CD4-positive, CD25-positive, alpha-beta regulatory T cell (primary cell): ENCODE results near the gene SHC1. TPM values are rescaled to one million over a fixed set of nuclear protein-coding genes. Genes with fewer than 3 reads are reported as not detected.

Source experiments
- ATAC-seq, 2 donors: fragments of 150-1000 bp; cut with Tn5 transposase; one replicate each; pipeline ENCODE4 v1.10.0; 2021; ENCODE audit warnings: low read depth in 2 of 2, moderate number of reproducible peaks in 2 of 2, moderate library complexity in 1 of 2
- DNase-seq, 3 donors: peaks; one replicate each; pipeline versions ENCODE4 v3.0.0 to v3.0.0-alpha.2; 2012 to 2022; ENCODE audit warnings: mixed read lengths in 1 of 3
- H3K27ac ChIP-seq: one replicate; pipeline ENCODE4 v1.7.0; 2013; ENCODE audit warnings: mild to moderate bottlenecking, low read length; ENCODE audit not compliant: insufficient read depth, poor library complexity, severe bottlenecking
- H3K27me3 ChIP-seq: one replicate; pipeline ENCODE4 v1.7.0; 2013; ENCODE audit warnings: low read length; ENCODE audit not compliant: control insufficient read depth, insufficient read depth
- H3K36me3 ChIP-seq: one replicate; pipeline ENCODE4 v1.7.0; 2013; ENCODE audit warnings: mild to moderate bottlenecking, low read length, moderate library complexity; ENCODE audit not compliant: control insufficient read depth, insufficient read depth
- H3K4me1 ChIP-seq: 2 replicates; pipeline ENCODE4 v1.7.0; 2013; ENCODE audit warnings: mild to moderate bottlenecking, low read length; ENCODE audit not compliant: insufficient read depth, control insufficient read depth, poor library complexity, severe bottlenecking
- H3K4me3 ChIP-seq: one replicate; pipeline ENCODE4 v1.7.0; 2013; ENCODE audit warnings: low read depth, mild to moderate bottlenecking, low read length, moderate library complexity
- H3K9me3 ChIP-seq, 2 experiments: 1 replicate in 1 of 2; 2 replicates in 1 of 2; pipeline ENCODE4 v1.7.0; 2013; ENCODE audit warnings: low read length in 2 of 2, mild to moderate bottlenecking in 1 of 2, moderate library complexity in 1 of 2; ENCODE audit not compliant: control insufficient read depth in 2 of 2
- H3K27ac Mint-ChIP-seq, 3 donors: one replicate each; pipeline ENCODE4 v1.8.0; 2020 to 2022; ENCODE audit warnings: mild to moderate bottlenecking in 3 of 3, mixed read lengths in 3 of 3, moderate library complexity in 2 of 3
- H3K27me3 Mint-ChIP-seq: one replicate; pipeline ENCODE4 v1.8.0; 2022; ENCODE audit warnings: mild to moderate bottlenecking, mixed read lengths
- H3K36me3 Mint-ChIP-seq: one replicate; pipeline ENCODE4 v1.8.0; 2020; ENCODE audit warnings: mixed read lengths
- H3K4me1 Mint-ChIP-seq, 4 donors: one replicate each; pipeline ENCODE4 v1.8.0; 2020 to 2022; ENCODE audit warnings: mixed read lengths in 4 of 4, mild to moderate bottlenecking in 1 of 4
- H3K4me3 Mint-ChIP-seq, 4 donors: one replicate each; pipeline ENCODE4 v1.8.0; 2020 to 2022; ENCODE audit warnings: mild to moderate bottlenecking in 4 of 4, mixed read lengths in 4 of 4, moderate library complexity in 3 of 4
- H3K9me3 Mint-ChIP-seq, 7 donors: one replicate each; pipeline ENCODE4 v1.8.0; 2020 to 2022; ENCODE audit warnings: mixed read lengths in 7 of 7, mild to moderate bottlenecking in 3 of 7, moderate library complexity in 2 of 7
- polyA plus RNA-seq, 4 donors: library from polyadenylated mRNA; unstranded; fragments of 300-500 nt; fragmentation: Illumina TruSeq; gene quantifications; one replicate each; pipeline ENCODE4 v1.2.3, GENCODE V29; 2021
- total RNA-seq: library from RNA; stranded (reverse); gene quantifications from one replicate; pipeline ENCODE4 v1.2.3, GENCODE V29; 2022

The SHC1 gene
- total and polyA plus RNA-seq, 5 donors from 2014 or later, result 27.0 to 71.3 (median 31.6) TPM

GRCh38 chr1:154945160-154945961, 25.2 kb downstream of the SHC1 start:
- Histone ChIP-seq H3K27ac (peak overlapping the region; percentile 14), H3K36me3 (peaks cover 49% of the 10 kb centered on the region), H3K9me3 (no peaks in the 10 kb centered on the region), H3K27me3 (no peaks in the 10 kb centered on the region), H3K4me3 (no peak overlapping the region), H3K4me1 (peaks cover 66% of the 10 kb centered on the region)
- H3K27me3 Mint-ChIP-seq, result peaks cover 6% of the 10 kb centered on the region
- peak overlapping the region in 1 of 4 donors; percentile 74 for H3K4me3 Mint-ChIP-seq
- peaks cover 20% of the 10 kb centered on the region for H3K36me3 Mint-ChIP-seq
- peak overlapping the region in 2 of 3 donors; percentile 63 to 92 for H3K27ac Mint-ChIP-seq
- DNase-seq (no peak), ATAC-seq (no peak)
- H3K9me3 Mint-ChIP-seq, result peaks cover 0 to 5% (median 0%) of the 10 kb centered on the region in 7 donors
- peaks cover 9 to 71% (median 52%) of the 10 kb centered on the region in 4 donors for H3K4me1 Mint-ChIP-seq

- Histone ChIP-seq H3K27me3 (no peaks in the 10 kb centered on the region), H3K9me3 (no peaks in the 10 kb centered on the region), H3K4me3 (no peak overlapping the region), H3K4me1 (peaks cover 68% of the 10 kb centered on the region), H3K27ac (peak overlapping the region; percentile 86), H3K36me3 (peaks cover 46% of the 10 kb centered on the region)
- ATAC-seq (no peak), DNase-seq (no peak)
- H3K4me1 Mint-ChIP-seq, result peaks cover 9 to 72% (median 52%) of the 10 kb centered on the region in 4 donors
- peaks cover 6% of the 10 kb centered on the region for H3K27me3 Mint-ChIP-seq
- peak overlapping the region; percentile 85 to 92 (median 92) for H3K27ac Mint-ChIP-seq
- peak overlapping the region in 2 of 4 donors; percentile 38 to 90 for H3K4me3 Mint-ChIP-seq
- peaks cover 19% of the 10 kb centered on the region for H3K36me3 Mint-ChIP-seq
- H3K9me3 Mint-ChIP-seq, result peaks cover 0 to 5% (median 0%) of the 10 kb centered on the region in 7 donors
Observed at GRCh38 chr1:154944401-154945159, 26.0 kb downstream of the SHC1 start.

GRCh38 chr1:154943649-154944400, 26.7 kb downstream of the SHC1 start:
- H3K4me3 ChIP-seq, result peak overlapping the region; percentile 32
- H3K27me3 ChIP-seq, result no peaks in the 10 kb centered on the region
- peaks cover 9 to 72% (median 53%) of the 10 kb centered on the region in 4 donors for H3K4me1 Mint-ChIP-seq
- ATAC-seq (peak in 1 of 2 donors; percentile 32), DNase-seq (peak in 1 of 3 donors; percentile 57)
- peaks cover 0 to 5% (median 0%) of the 10 kb centered on the region in 7 donors for H3K9me3 Mint-ChIP-seq
- peak overlapping the region; percentile 86 for H3K27ac ChIP-seq
- H3K9me3 ChIP-seq, result no peaks in the 10 kb centered on the region
- peak overlapping the region; percentile 89 to 92 (median 92) for H3K27ac Mint-ChIP-seq
- peaks cover 6% of the 10 kb centered on the region for H3K27me3 Mint-ChIP-seq
- peak overlapping the region in 3 of 4 donors; percentile 63 to 90 (median 90) for H3K4me3 Mint-ChIP-seq
- H3K36me3 ChIP-seq, result peaks cover 45% of the 10 kb centered on the region
- H3K4me1 ChIP-seq, result peaks cover 65% of the 10 kb centered on the region
- H3K36me3 Mint-ChIP-seq, result peaks cover 14% of the 10 kb centered on the region

GRCh38 chr1:154941333-154942013, 29.1 kb downstream of the SHC1 start:
- Mint-ChIP-seq H3K4me1 (peaks cover 14 to 79% (median 57%) of the 10 kb centered on the region in 4 donors), H3K36me3 (peaks cover 10% of the 10 kb centered on the region), H3K27ac (peak overlapping the region; percentile 87 to 92 (median 91)), H3K27me3 (peaks cover 6% of the 10 kb centered on the region), H3K4me3 (peak overlapping the region; percentile 2 to 82 (median 33)), H3K9me3 (peaks cover 0 to 3% (median 0%) of the 10 kb centered on the region in 7 donors)
- no peaks in the 10 kb centered on the region for H3K27me3 ChIP-seq
- H3K27ac ChIP-seq, result peak overlapping the region; percentile 86
- DNase-seq (no peak), ATAC-seq (no peak)
- no peaks in the 10 kb centered on the region for H3K9me3 ChIP-seq
- H3K36me3 ChIP-seq, result peaks cover 25% of the 10 kb centered on the region
- H3K4me3 ChIP-seq, result peak overlapping the region; percentile 7
- peaks cover 65% of the 10 kb centered on the region for H3K4me1 ChIP-seq

GRCh38 chr1:154940651-154941194, 29.8 kb downstream of the SHC1 start:
- DNase-seq, result peak in 1 of 3 donors; percentile 53
- peak overlapping the region; percentile 86 for H3K27ac ChIP-seq
- H3K4me3 Mint-ChIP-seq, result peak overlapping the region; percentile 2 to 82 (median 62)

GRCh38 chr1:154940213-154940560, 30.4 kb downstream of the SHC1 start:
- H3K27me3 ChIP-seq, result no peaks in the 10 kb centered on the region
- DNase-seq, result no peak
- peaks cover 12% of the 10 kb centered on the region for H3K36me3 ChIP-seq
- ATAC-seq, result no peak
- Mint-ChIP-seq H3K36me3 (peaks cover 4% of the 10 kb centered on the region), H3K27me3 (no peaks in the 10 kb centered on the region), H3K27ac (peak overlapping the region; percentile 87 to 92 (median 91)), H3K4me3 (peak overlapping the region in 2 of 4 donors; percentile 73 to 82), H3K9me3 (peaks cover 0 to 3% (median 0%) of the 10 kb centered on the region in 7 donors), H3K4me1 (peaks cover 14 to 89% (median 56%) of the 10 kb centered on the region in 4 donors)
- H3K9me3 ChIP-seq, result no peaks in the 10 kb centered on the region
- H3K4me1 ChIP-seq, result peaks cover 74% of the 10 kb centered on the region
- peak overlapping the region; percentile 86 for H3K27ac ChIP-seq
- H3K4me3 ChIP-seq, result no peak overlapping the region

More at GRCh38 chr1:154940651-154941194, 29.8 kb downstream of the SHC1 start:
- Histone ChIP-seq H3K27me3 (no peaks in the 10 kb centered on the region), H3K4me3 (peak overlapping the region; percentile 10), H3K36me3 (peaks cover 17% of the 10 kb centered on the region), H3K4me1 (peaks cover 69% of the 10 kb centered on the region), H3K9me3 (no peaks in the 10 kb centered on the region)
- H3K9me3 Mint-ChIP-seq, result peaks cover 0 to 3% (median 0%) of the 10 kb centered on the region in 7 donors
- H3K27me3 Mint-ChIP-seq, result peaks cover under 1% of the 10 kb centered on the region
- no peak for ATAC-seq
- H3K4me1 Mint-ChIP-seq, result peaks cover 14 to 84% (median 55%) of the 10 kb centered on the region in 4 donors
- H3K27ac Mint-ChIP-seq, result peak overlapping the region; percentile 87 to 92 (median 91)
- H3K36me3 Mint-ChIP-seq, result peaks cover 4% of the 10 kb centered on the region
